GM10248 (cell line): ENCODE results near the gene C6orf15.

Experiments used
- CTCF ChIA-PET: fragments of 300-600 bp; sonication (Branson Sonifier 250); formaldehyde crosslinking; extraction: SDS; loops from one replicate; lab custom pipeline; 2021; ENCODE audit warnings: antibody characterized with exemption; lab: Yijun Ruan, JAX
- POLR2A ChIA-PET: fragments of 350-650 bp; sonication (Branson Sonifier 250); formaldehyde crosslinking; extraction: SDS; loops from one replicate; lab custom pipeline; 2020; ENCODE audit warnings: antibody characterized with exemption; lab: Yijun Ruan, JAX
- DNase-seq: peaks from one replicate; pipeline ENCODE4 v3.0.0; 2012; ENCODE audit errors: extremely low spot score
- TF ChIP-seq, protein P1 (sequence below): IDR thresholded peaks from 2 replicates; pipeline ENCODE4 v1.5.1; 2012; ENCODE audit warnings: mild to moderate bottlenecking, low read depth; ENCODE audit errors: extremely low read depth, missing control alignments, control extremely low read depth

Gene C6orf15

DNA sequence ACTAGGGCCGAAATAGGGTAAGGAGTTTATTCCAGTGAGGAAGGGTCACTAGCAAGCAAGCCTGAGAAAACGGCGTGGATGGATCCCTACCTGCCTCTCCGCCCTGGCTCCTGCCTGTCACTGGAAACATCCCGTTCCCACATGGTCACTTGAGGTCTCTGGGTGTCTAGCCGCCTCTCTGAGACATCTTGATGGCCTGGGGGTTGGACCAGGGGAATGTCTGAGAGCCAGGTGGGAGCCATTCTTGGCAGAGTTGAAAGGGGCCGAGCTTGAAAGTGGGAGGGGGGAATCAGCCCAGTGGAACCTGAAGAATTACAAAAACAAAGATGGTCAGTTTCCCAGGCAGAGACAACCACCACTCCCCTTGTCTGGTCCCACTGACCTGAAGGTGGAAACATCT lies 44.3 kb upstream of the C6orf15 start:
- DNase-seq = no peak
- CTCF ChIA-PET = interaction anchor here (1.2 to 3.1 kb wide), 5 partner anchors 9 to 36 kb away, joined by 3 to 10 read pairs (median 4); no protein-coding TSS in a partner anchor
- POLR2A ChIA-PET = no interaction called here
- TF ChIP-seq, protein P1, sequence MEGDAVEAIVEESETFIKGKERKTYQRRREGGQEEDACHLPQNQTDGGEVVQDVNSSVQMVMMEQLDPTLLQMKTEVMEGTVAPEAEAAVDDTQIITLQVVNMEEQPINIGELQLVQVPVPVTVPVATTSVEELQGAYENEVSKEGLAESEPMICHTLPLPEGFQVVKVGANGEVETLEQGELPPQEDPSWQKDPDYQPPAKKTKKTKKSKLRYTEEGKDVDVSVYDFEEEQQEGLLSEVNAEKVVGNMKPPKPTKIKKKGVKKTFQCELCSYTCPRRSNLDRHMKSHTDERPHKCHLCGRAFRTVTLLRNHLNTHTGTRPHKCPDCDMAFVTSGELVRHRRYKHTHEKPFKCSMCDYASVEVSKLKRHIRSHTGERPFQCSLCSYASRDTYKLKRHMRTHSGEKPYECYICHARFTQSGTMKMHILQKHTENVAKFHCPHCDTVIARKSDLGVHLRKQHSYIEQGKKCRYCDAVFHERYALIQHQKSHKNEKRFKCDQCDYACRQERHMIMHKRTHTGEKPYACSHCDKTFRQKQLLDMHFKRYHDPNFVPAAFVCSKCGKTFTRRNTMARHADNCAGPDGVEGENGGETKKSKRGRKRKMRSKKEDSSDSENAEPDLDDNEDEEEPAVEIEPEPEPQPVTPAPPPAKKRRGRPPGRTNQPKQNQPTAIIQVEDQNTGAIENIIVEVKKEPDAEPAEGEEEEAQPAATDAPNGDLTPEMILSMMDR = no peak

GRCh38 chr6:31154436-31154835 lies 42.1 kb upstream of the C6orf15 start:
- ChIA-PET POLR2A (no interaction called here), CTCF (interaction anchor here (0.8 to 2.4 kb wide), 3 partner anchors 9 to 38 kb away, joined by 3 to 7 read pairs (median 3); no protein-coding TSS in a partner anchor)
- TF ChIP-seq, protein P1 = no peak
- DNase-seq = no peak

DNA sequence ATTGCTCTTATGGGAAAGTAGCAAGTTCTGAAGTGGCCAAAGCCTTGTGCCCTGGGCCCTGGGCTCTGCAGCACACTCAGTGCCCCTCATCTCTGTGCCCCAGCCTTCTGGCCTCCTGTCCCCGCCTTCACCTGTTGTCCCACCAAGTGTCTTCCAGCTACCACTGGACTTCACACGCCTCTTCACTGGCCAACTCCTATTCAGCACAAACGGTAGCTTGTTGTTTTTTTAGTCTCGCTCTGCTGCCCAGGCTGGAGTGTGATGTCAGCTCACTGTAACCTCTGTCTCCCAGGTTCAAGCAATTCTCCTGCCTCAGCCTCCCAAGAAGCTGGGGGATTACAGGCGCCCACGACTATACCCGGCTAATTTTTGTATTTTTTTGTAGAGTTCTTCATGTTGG lies 40.4 kb upstream of the C6orf15 start:
- TF ChIP-seq, protein P1 = no peak
- no peak for DNase-seq
- ChIA-PET POLR2A (no interaction called here), CTCF (interaction anchor here (1.0 to 2.6 kb wide), 5 partner anchors 14 to 40 kb away, joined by 3 to 7 read pairs (median 5); partner anchors contain the start of gene PSORS1C2)

DNA sequence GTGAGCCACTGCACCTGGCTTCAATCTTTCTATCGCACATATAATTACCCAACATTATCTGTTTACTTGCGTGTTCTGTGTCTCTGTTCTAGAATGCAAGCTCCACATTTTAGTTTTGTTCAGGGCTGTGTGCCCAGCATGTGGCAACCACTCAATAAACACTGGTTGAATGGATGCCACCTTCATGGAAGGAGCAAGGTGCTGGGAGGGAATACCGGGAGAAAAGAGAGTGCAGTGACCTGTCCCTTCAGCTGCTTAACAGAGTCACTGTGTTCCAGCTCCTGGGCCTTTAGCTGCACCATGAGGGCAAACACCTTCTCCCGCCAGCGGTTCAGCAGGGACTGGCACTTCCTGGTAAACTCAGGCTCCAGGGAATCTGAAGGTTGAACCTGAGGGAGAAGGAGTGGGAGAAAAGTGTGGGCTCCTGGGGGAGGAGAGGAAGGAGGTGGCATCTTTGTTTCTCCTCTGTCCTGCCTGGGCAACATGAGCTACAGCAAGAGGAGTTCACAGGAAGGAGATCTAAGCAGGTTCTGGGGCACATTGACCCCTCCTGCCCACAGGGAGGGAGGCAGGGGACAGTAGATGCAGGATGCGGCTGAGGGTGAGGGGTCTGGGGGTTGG lies 37.6 kb upstream of the C6orf15 start:
- CTCF ChIA-PET = interaction anchor here (0.8 to 20.0 kb wide), 9 partner anchors 10 to 216 kb away, joined by 3 to 256 read pairs (median 5); partner anchors contain the start of gene PSORS1C2
- TF ChIP-seq, protein P1 = no peak
- POLR2A ChIA-PET = no interaction called here
- no peak for DNase-seq

DNA sequence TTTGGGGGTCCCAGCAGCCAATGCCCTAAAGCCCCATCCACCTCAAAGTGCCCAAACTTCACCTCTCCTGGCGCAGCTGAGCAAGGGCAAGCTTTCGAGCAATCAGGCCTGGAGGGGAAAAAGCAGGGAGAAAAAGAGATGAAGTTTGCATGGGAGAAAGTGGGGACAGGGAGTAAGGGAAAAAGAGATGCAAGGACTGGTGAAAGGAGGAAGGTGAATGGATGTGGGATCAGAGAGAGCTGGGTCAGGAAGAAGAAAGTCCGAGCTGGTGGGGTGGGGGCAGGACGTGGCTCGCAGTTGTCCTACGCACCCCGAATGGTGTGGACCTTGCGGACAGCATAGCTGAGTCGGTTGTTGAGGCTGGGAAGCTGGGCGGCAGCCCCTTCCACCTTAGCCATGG lies 33.0 kb upstream of the C6orf15 start:
- TF ChIP-seq, protein P1 = no peak
- CTCF ChIA-PET = interaction anchor here (1.1 to 20.0 kb wide), 7 partner anchors 8 to 231 kb away, joined by 3 to 256 read pairs (median 8); partner anchors contain the start of gene CCHCR1

DNA sequence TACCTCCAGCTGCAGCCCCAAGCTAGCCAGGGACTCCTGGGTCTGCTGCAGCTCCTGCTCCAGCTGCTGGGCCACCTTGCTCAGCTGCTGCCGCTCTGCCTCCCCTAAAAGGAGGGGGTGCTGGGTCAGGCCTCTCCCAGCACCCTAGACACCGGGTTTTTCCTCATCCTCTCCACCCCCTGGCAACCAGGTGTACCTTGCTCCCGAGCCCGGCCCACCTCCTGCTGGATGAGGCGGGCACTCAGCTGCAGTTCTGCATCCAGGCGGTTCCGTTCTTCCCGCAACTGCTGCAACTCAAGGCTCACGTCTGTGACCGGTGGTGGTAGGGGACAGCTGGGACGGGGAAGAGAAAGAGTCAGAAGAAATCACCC lies 32.6 kb upstream of the C6orf15 start:
- TF ChIP-seq, protein P1 = no peak
- DNase-seq = no peak
- POLR2A ChIA-PET = no interaction called here
- CTCF ChIA-PET = interaction anchor here (1.3 to 20.0 kb wide), 6 partner anchors 8 to 231 kb away, joined by 3 to 256 read pairs (median 10); no protein-coding TSS in a partner anchor

More for the DNA sequence above, 33.0 kb upstream of the C6orf15 start:
- DNase-seq = no peak
- POLR2A ChIA-PET = no interaction called here
